Sigmoid colon (tissue), 4 donors: ENCODE measurements around the gene LLGL2.

Experiments used
- EP300 ChIP-seq, 4 donors: sonication (generic); formaldehyde crosslinking; IDR thresholded peaks; one replicate each; pipeline ENCODE4 v1.6.1; 2017; ENCODE audit warnings: antibody characterized with exemption in 4 of 4
- POLR2A ChIP-seq, 2 donors: fragments of 450-650 bp; IDR thresholded peaks; one replicate each; pipeline ENCODE4 v1.6.1; 2016; ENCODE audit warnings: antibody characterized with exemption in 2 of 2, mild to moderate bottlenecking in 2 of 2, moderate library complexity in 2 of 2
- POLR2AphosphoS5 ChIP-seq, 4 donors: sonication (generic); formaldehyde crosslinking; IDR thresholded peaks; one replicate each; pipeline ENCODE4 v1.6.1; 2017; ENCODE audit warnings: antibody characterized with exemption in 4 of 4
- TF ChIP-seq, protein P1 (sequence below), 4 experiments: fragments of 450-650 bp in 3 of 4; fragments of 200-600 bp in 1 of 4; IDR thresholded peaks; one replicate each; pipeline ENCODE4 v1.5.1; 2016 to 2019; ENCODE audit warnings: antibody characterized with exemption in 4 of 4, mild to moderate bottlenecking in 3 of 4, moderate library complexity in 2 of 4

DNA sequence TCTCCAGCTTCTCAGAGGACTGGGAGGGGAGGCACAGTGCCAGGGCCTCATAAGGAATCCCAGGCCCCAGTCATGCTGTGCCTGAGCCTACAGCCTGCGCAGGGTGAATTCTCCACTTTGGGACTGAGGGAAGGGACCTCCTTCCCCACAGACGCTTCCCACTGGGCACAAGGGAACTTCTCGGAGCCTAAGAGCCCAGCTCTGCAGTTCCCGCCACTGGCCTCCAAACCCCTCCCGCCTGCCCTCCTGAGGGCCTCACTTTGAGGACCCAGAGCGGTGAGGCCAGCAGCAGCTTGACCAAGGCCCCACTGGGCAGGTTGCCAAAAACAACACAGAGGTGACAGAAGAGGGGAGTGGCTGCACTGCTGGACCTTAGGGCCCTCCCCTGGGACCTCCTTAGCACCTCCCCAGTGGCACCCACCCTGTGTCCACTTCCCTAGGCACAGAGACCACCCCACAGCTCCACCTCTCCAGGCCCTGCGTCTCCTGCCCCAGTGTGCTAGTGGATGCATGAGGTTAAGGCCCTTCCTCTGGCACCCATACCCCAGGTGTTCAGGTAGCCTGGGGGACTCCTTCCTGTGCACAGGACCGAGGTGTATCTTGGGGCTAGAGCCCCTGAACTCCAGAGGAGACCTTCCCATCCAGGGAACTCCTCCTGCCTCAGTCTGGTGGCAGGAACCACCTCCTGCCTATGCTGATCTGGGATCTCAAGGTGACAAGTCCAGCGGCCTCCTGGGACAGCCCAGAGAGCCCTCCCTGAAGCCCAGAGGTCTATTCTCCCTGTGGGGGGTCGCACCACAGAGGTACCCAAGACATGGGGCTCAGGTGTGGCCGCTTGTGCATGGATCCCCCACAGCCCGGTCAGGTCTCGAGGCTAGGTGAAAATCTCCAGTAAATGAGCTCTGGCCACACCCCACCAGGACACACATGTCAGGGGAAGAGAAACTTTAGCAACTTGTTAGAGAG lies 13.6 kb upstream of the LLGL2 start:
- TF ChIP-seq, protein P1, sequence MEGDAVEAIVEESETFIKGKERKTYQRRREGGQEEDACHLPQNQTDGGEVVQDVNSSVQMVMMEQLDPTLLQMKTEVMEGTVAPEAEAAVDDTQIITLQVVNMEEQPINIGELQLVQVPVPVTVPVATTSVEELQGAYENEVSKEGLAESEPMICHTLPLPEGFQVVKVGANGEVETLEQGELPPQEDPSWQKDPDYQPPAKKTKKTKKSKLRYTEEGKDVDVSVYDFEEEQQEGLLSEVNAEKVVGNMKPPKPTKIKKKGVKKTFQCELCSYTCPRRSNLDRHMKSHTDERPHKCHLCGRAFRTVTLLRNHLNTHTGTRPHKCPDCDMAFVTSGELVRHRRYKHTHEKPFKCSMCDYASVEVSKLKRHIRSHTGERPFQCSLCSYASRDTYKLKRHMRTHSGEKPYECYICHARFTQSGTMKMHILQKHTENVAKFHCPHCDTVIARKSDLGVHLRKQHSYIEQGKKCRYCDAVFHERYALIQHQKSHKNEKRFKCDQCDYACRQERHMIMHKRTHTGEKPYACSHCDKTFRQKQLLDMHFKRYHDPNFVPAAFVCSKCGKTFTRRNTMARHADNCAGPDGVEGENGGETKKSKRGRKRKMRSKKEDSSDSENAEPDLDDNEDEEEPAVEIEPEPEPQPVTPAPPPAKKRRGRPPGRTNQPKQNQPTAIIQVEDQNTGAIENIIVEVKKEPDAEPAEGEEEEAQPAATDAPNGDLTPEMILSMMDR (IDR thresholded peaks at IDR 0.05), result no peak
- TF ChIP-seq POLR2A (IDR thresholded peaks at IDR 0.05), result no peak
- TF ChIP-seq POLR2AphosphoS5 (IDR thresholded peaks at IDR 0.05), result no peak
- no peak for TF ChIP-seq EP300 (IDR thresholded peaks at IDR 0.05)
